ENCODE data around the gene PRR5L.

The PRR5L gene

GRCh38 chr11:36306888-36307287 is 10.8 kb downstream of the PRR5L start:
- Histone ChIP-seq H3K4me2 (ENCODE audit: low read depth, low read length, poor library complexity, severe bottlenecking) (no peak overlapping the region), H3K36me3 (ENCODE audit: low read length) (no peaks in the 10 kb centered on the region), H2AFZ (ENCODE audit: low read depth, low read length, severe bottlenecking) (no peak overlapping the region), H4K20me1 (ENCODE audit: low read depth, low read length) (no peaks in the 10 kb centered on the region), H3K27ac (ENCODE audit: low read depth, low read length) (no peak overlapping the region), H3K79me2 (ENCODE audit: insufficient read depth, low read length) (no peaks in the 10 kb centered on the region), H3K4me3 (ENCODE audit: insufficient read depth, low read length, poor library complexity, severe bottlenecking) (no peak overlapping the region), H3K9me3 (ENCODE audit: insufficient read depth, low read length) (no peaks in the 10 kb centered on the region), H3F3A (ENCODE audit: insufficient read depth) (no peaks in the 10 kb centered on the region), H3K9ac (ENCODE audit: low read length) (no peak overlapping the region), H3K27me3 (ENCODE audit: low read length) (no peaks in the 10 kb centered on the region), H3K9me2 (replicated peaks; ENCODE audit: insufficient read depth, low read length) (no peaks in the 10 kb centered on the region)
- TF ChIP-seq EZH2phosphoT487 (conservative IDR thresholded peaks at IDR 0.05; ENCODE audit: low read length) (no peak), CTCF (IDR thresholded peaks at IDR 0.05; ENCODE audit: insufficient read depth, low read length, poor library complexity, severe bottlenecking) (peak; percentile 19)

GRCh38 chr11:36308577-36308976 is 12.5 kb downstream of the PRR5L start:
- H3K9me2 ChIP-seq (replicated peaks; ENCODE audit: insufficient read depth, low read length) = no peaks in the 10 kb centered on the region
- H3K4me3 ChIP-seq (ENCODE audit: insufficient read depth, low read length, poor library complexity, severe bottlenecking) = no peak overlapping the region
- TF ChIP-seq CTCF (IDR thresholded peaks at IDR 0.05; ENCODE audit: insufficient read depth, low read length, poor library complexity, severe bottlenecking) (no peak), EZH2phosphoT487 (conservative IDR thresholded peaks at IDR 0.05; ENCODE audit: low read length) (no peak)
- no peak overlapping the region for H3K9ac ChIP-seq (ENCODE audit: low read length)
- H3K27ac ChIP-seq (ENCODE audit: low read depth, low read length) = no peak overlapping the region
- no peaks in the 10 kb centered on the region for H4K20me1 ChIP-seq (ENCODE audit: low read depth, low read length)
- H3F3A ChIP-seq (ENCODE audit: insufficient read depth) = no peaks in the 10 kb centered on the region
- H3K4me2 ChIP-seq (ENCODE audit: low read depth, low read length, poor library complexity, severe bottlenecking) = no peak overlapping the region
- no peaks in the 10 kb centered on the region for H3K36me3 ChIP-seq (ENCODE audit: low read length)
- no peak overlapping the region for H2AFZ ChIP-seq (ENCODE audit: low read depth, low read length, severe bottlenecking)
- no peaks in the 10 kb centered on the region for H3K27me3 ChIP-seq (ENCODE audit: low read length)
- H3K79me2 ChIP-seq (ENCODE audit: insufficient read depth, low read length) = no peaks in the 10 kb centered on the region
- no peaks in the 10 kb centered on the region for H3K9me3 ChIP-seq (ENCODE audit: insufficient read depth, low read length)

GRCh38 chr11:36309779-36310178 is 13.7 kb downstream of the PRR5L start:
- Histone ChIP-seq H3K9me3 (ENCODE audit: insufficient read depth, low read length) (no peaks in the 10 kb centered on the region), H3F3A (ENCODE audit: insufficient read depth) (no peaks in the 10 kb centered on the region), H3K27me3 (ENCODE audit: low read length) (no peaks in the 10 kb centered on the region), H3K36me3 (ENCODE audit: low read length) (no peaks in the 10 kb centered on the region), H3K79me2 (ENCODE audit: insufficient read depth, low read length) (no peaks in the 10 kb centered on the region), H3K9ac (ENCODE audit: low read length) (no peak overlapping the region), H3K27ac (ENCODE audit: low read depth, low read length) (no peak overlapping the region), H3K4me2 (ENCODE audit: low read depth, low read length, poor library complexity, severe bottlenecking) (no peak overlapping the region), H3K9me2 (replicated peaks; ENCODE audit: insufficient read depth, low read length) (no peaks in the 10 kb centered on the region), H4K20me1 (ENCODE audit: low read depth, low read length) (no peaks in the 10 kb centered on the region), H2AFZ (ENCODE audit: low read depth, low read length, severe bottlenecking) (no peak overlapping the region), H3K4me3 (ENCODE audit: insufficient read depth, low read length, poor library complexity, severe bottlenecking) (no peak overlapping the region)
- no peak for TF ChIP-seq CTCF (IDR thresholded peaks at IDR 0.05; ENCODE audit: insufficient read depth, low read length, poor library complexity, severe bottlenecking)

Measured in SU-DHL-6 (cell line).